DOHH2 (cell line): ENCODE results near the gene MCF2L.

Experiments
- H3F3A ChIP-seq: fragments of 200-600 bp; sonication (generic), shearing (Covaris generic); 2 replicates; pipeline ENCODE4 v1.6.0; 2016; ENCODE audit warnings: antibody characterized with exemption, mild to moderate bottlenecking; ENCODE audit not compliant: control insufficient read depth, insufficient read depth
- H3K27ac ChIP-seq: fragments of 200-600 bp; sonication (generic); 2 replicates; pipeline ENCODE4 v1.5.1; 2014; ENCODE audit warnings: low read depth, mild to moderate bottlenecking, low read length, moderate library complexity
- H3K27me3 ChIP-seq: fragments of 200-600 bp; sonication (generic); 2 replicates; pipeline ENCODE4 v1.6.1; 2014; ENCODE audit warnings: mild to moderate bottlenecking, low read length, mixed read lengths; ENCODE audit not compliant: control insufficient read depth
- H3K36me3 ChIP-seq: fragments of 200-600 bp; sonication (generic); 2 replicates; pipeline ENCODE4 v1.6.1; 2014; ENCODE audit warnings: mild to moderate bottlenecking, low read length, moderate library complexity, mixed read lengths; ENCODE audit not compliant: control insufficient read depth
- H3K4me1 ChIP-seq: fragments of 200-600 bp; sonication (generic); 2 replicates; pipeline ENCODE4 v1.6.1; 2014; ENCODE audit warnings: mild to moderate bottlenecking, low read length, mixed read lengths; ENCODE audit not compliant: control insufficient read depth
- H3K4me2 ChIP-seq: fragments of 200-600 bp; sonication (generic); 2 replicates; pipeline ENCODE4 v1.6.0; 2014; ENCODE audit warnings: mild to moderate bottlenecking, low read length, moderate library complexity
- H3K4me3 ChIP-seq: fragments of 200-600 bp; sonication (generic); 2 replicates; pipeline ENCODE4 v1.5.1; 2014; ENCODE audit warnings: mild to moderate bottlenecking, low read length, mixed read lengths
- H3K79me2 ChIP-seq: fragments of 200-600 bp; sonication (generic); 2 replicates; pipeline ENCODE4 v1.6.1; 2014; ENCODE audit warnings: mild to moderate bottlenecking, low read length, mixed read lengths; ENCODE audit not compliant: control insufficient read depth
- H3K9me2 ChIP-seq: fragments of 200-600 bp; sonication (generic); replicated peaks from 2 replicates; pipeline ENCODE4 v1.6.1; 2014; ENCODE audit warnings: mild to moderate bottlenecking, low read length, mixed read lengths; ENCODE audit not compliant: control insufficient read depth
- H3K9me3 ChIP-seq: fragments of 200-600 bp; sonication (generic); 2 replicates; pipeline ENCODE4 v1.6.1; 2014; ENCODE audit warnings: antibody characterized with exemption, low read length, mixed read lengths; ENCODE audit not compliant: control insufficient read depth, insufficient read depth
- H4K20me1 ChIP-seq: fragments of 200-600 bp; sonication (generic); 2 replicates; pipeline ENCODE4 v1.6.0; 2014; ENCODE audit warnings: low read depth, mild to moderate bottlenecking, antibody characterized with exemption, low read length, moderate library complexity; ENCODE audit not compliant: control insufficient read depth, insufficient read depth
- CTCF ChIP-seq: fragments of 200-600 bp; sonication (generic); IDR thresholded peaks from one replicate; pipeline ENCODE4 v1.5.1; 2014; ENCODE audit warnings: antibody characterized with exemption, mild to moderate bottlenecking, low read depth, low read length; ENCODE audit not compliant: poor library complexity, severe bottlenecking
- EZH2phosphoT487 ChIP-seq: fragments of 200-600 bp; sonication (generic); IDR thresholded peaks from 2 replicates; pipeline ENCODE4 v1.6.1; 2017; ENCODE audit warnings: borderline replicate concordance, mild to moderate bottlenecking, antibody characterized with exemption, low read length, moderate library complexity, mixed read lengths

The MCF2L gene

GRCh38 chr13:113145911-113146598 is 177.0 kb downstream of the MCF2L start:
- no peak for TF ChIP-seq EZH2phosphoT487
- no peak for TF ChIP-seq CTCF
- H3F3A ChIP-seq = no peaks in the 10 kb centered on the region
- no peaks in the 10 kb centered on the region for H3K27me3 ChIP-seq

GRCh38 chr13:113146750-113147149 is 177.7 kb downstream of the MCF2L start:
- Histone ChIP-seq H3K79me2 (no peaks in the 10 kb centered on the region), H3K4me2 (no peak overlapping the region), H3K9me2 (no peaks in the 10 kb centered on the region), H4K20me1 (no peaks in the 10 kb centered on the region), H3K4me3 (no peak overlapping the region), H3K27ac (no peak overlapping the region), H3K36me3 (no peaks in the 10 kb centered on the region), H3F3A (no peaks in the 10 kb centered on the region), H3K4me1 (no peaks in the 10 kb centered on the region), H3K27me3 (no peaks in the 10 kb centered on the region), H3K9me3 (no peaks in the 10 kb centered on the region)
- TF ChIP-seq CTCF (no peak), EZH2phosphoT487 (no peak)

More at GRCh38 chr13:113145911-113146598, 177.0 kb downstream of the MCF2L start:
- Histone ChIP-seq H3K9me3 (no peaks in the 10 kb centered on the region), H3K36me3 (no peaks in the 10 kb centered on the region), H3K79me2 (no peaks in the 10 kb centered on the region), H3K4me2 (no peak overlapping the region), H3K4me3 (no peak overlapping the region), H4K20me1 (no peaks in the 10 kb centered on the region), H3K9me2 (no peaks in the 10 kb centered on the region), H3K27ac (no peak overlapping the region), H3K4me1 (no peaks in the 10 kb centered on the region)

- no peaks in the 10 kb centered on the region for H4K20me1 ChIP-seq
- no peak for TF ChIP-seq EZH2phosphoT487
- no peak overlapping the region for H3K4me3 ChIP-seq
- no peaks in the 10 kb centered on the region for H3K36me3 ChIP-seq
- H3K4me2 ChIP-seq = no peak overlapping the region
- H3K4me1 ChIP-seq = no peaks in the 10 kb centered on the region
- H3K27me3 ChIP-seq = no peaks in the 10 kb centered on the region
- no peaks in the 10 kb centered on the region for H3F3A ChIP-seq
- H3K9me2 ChIP-seq = no peaks in the 10 kb centered on the region
- H3K27ac ChIP-seq = no peak overlapping the region
- no peaks in the 10 kb centered on the region for H3K79me2 ChIP-seq
- no peaks in the 10 kb centered on the region for H3K9me3 ChIP-seq
Measured at GRCh38 chr13:113147206-113147605, 178.2 kb downstream of the MCF2L start.

GRCh38 chr13:113148407-113148806 is 179.4 kb downstream of the MCF2L start:
- no peaks in the 10 kb centered on the region for H3K27me3 ChIP-seq
- H3K4me2 ChIP-seq = no peak overlapping the region
- no peaks in the 10 kb centered on the region for H4K20me1 ChIP-seq
- H3K79me2 ChIP-seq = no peaks in the 10 kb centered on the region
- no peak overlapping the region for H3K4me3 ChIP-seq
- H3K9me3 ChIP-seq = no peaks in the 10 kb centered on the region
- H3F3A ChIP-seq = no peaks in the 10 kb centered on the region
- no peaks in the 10 kb centered on the region for H3K9me2 ChIP-seq
- peaks cover 2% of the 10 kb centered on the region for H3K4me1 ChIP-seq
- no peak overlapping the region for H3K27ac ChIP-seq
- TF ChIP-seq EZH2phosphoT487 (no peak), CTCF (no peak)
- no peaks in the 10 kb centered on the region for H3K36me3 ChIP-seq
